ENCODE results near the gene RAB34.
"Not testable (repeated sequence)": the region's sequence is repeated elsewhere in the genome, so short reads cannot be mapped to it uniquely, and the experiment has no call there.

RAB34 gene

DNA sequence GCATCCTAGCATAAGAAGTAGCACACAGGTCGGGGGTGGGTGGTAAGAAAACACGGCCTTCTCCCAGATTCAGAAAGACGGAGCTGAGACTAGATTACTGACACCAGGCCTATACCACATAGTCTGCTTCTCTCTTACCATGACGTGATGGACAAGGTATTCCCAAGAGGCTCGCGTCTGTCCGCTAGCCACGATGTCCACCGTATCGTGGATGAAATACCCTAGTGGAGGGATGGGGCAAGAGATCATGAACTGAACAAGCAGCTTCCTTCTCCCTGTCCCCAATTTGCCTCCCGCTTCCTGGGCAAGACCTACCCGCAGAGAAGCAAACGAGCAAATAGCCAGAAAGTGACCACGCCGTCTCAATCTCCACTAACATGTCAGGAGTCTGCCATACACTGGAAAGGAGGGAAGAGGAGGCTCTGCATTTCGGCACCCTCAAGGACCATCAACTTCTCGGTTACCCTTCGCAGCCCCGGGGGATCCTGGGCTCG lies 7.5 kb upstream of the RAB34 start:
- peaks cover 48% of the 10 kb centered on the region for H3K79me2 ChIP-seq (ENCODE audit: control insufficient read depth, low read length)
- peak overlapping the region; percentile 93 for H3K27ac ChIP-seq (ENCODE audit: low read depth, low read length)
- 0 out of 2 replicates have a peak, but pooled peaks cover 3% of the 10 kb centered on the region for H3K27me3 ChIP-seq (ENCODE audit: control insufficient read depth, low read length)
- no peaks in the 10 kb centered on the region for H3K9me3 ChIP-seq (ENCODE audit: control insufficient read depth, insufficient read depth, low read length)
- H3K4me2 ChIP-seq (ENCODE audit: low read length): peak overlapping the region; percentile 100
- no peak for TF ChIP-seq EZH2phosphoT487 (IDR thresholded peaks at IDR 0.05; ENCODE audit: borderline replicate concordance, low read length)
- TF ChIP-seq, protein P1, sequence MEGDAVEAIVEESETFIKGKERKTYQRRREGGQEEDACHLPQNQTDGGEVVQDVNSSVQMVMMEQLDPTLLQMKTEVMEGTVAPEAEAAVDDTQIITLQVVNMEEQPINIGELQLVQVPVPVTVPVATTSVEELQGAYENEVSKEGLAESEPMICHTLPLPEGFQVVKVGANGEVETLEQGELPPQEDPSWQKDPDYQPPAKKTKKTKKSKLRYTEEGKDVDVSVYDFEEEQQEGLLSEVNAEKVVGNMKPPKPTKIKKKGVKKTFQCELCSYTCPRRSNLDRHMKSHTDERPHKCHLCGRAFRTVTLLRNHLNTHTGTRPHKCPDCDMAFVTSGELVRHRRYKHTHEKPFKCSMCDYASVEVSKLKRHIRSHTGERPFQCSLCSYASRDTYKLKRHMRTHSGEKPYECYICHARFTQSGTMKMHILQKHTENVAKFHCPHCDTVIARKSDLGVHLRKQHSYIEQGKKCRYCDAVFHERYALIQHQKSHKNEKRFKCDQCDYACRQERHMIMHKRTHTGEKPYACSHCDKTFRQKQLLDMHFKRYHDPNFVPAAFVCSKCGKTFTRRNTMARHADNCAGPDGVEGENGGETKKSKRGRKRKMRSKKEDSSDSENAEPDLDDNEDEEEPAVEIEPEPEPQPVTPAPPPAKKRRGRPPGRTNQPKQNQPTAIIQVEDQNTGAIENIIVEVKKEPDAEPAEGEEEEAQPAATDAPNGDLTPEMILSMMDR (IDR thresholded peaks at IDR 0.05; ENCODE audit: low read depth, low read length, poor library complexity, severe bottlenecking): no peak
- peaks cover 22% of the 10 kb centered on the region for H4K20me1 ChIP-seq (ENCODE audit: control insufficient read depth, insufficient read depth, low read depth, low read length)
- peaks cover 56% of the 10 kb centered on the region for H3K36me3 ChIP-seq (ENCODE audit: control insufficient read depth, low read length)
- peaks cover 69% of the 10 kb centered on the region for H3K4me1 ChIP-seq (ENCODE audit: control insufficient read depth, low read length)
- peak overlapping the region; percentile 94 for H3K4me3 ChIP-seq (ENCODE audit: low read length)
- peaks cover 68% of the 10 kb centered on the region for H3F3A ChIP-seq (ENCODE audit: control insufficient read depth, insufficient read depth)
- no peaks in the 10 kb centered on the region for H3K9me2 ChIP-seq (replicated peaks; ENCODE audit: control insufficient read depth, low read length)

DNA sequence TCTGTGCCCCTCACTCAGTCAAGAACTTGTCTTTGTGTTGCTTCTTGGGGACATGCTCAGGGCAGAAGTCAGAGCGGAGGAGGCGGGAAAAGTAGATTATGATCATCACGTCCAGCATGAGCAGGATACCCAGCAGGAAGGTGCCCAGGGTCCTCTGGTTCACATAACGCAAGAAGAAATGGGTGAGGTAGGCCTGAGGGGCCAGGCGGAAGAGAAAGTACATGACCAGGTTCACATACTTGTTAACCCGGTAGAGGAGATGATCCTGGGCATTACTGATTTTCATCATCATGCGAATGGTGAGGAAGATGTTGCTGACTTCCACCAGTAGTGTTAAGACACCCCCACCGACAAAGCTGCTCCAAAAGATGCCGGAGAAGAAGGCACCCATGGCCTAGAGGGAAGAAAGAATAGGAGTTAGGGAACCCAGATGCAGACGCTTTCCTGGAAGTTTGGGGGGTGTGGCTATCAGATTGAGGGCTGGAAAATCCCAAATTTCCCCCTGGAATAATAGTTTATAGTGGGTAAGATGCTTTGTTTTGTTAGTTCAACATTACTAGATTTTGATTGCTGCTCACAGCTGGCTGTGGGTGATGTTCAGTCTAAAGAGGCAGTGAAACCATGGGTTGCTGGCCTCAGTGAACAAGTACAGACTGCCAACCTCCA lies 7.0 kb upstream of the RAB34 start:
- peaks cover 70% of the 10 kb centered on the region for H3F3A ChIP-seq (ENCODE audit: control insufficient read depth, insufficient read depth)
- TF ChIP-seq EZH2phosphoT487 (IDR thresholded peaks at IDR 0.05; ENCODE audit: borderline replicate concordance, low read length): no peak
- TF ChIP-seq, protein P1 (IDR thresholded peaks at IDR 0.05; ENCODE audit: low read depth, low read length, poor library complexity, severe bottlenecking): no peak

DNA sequence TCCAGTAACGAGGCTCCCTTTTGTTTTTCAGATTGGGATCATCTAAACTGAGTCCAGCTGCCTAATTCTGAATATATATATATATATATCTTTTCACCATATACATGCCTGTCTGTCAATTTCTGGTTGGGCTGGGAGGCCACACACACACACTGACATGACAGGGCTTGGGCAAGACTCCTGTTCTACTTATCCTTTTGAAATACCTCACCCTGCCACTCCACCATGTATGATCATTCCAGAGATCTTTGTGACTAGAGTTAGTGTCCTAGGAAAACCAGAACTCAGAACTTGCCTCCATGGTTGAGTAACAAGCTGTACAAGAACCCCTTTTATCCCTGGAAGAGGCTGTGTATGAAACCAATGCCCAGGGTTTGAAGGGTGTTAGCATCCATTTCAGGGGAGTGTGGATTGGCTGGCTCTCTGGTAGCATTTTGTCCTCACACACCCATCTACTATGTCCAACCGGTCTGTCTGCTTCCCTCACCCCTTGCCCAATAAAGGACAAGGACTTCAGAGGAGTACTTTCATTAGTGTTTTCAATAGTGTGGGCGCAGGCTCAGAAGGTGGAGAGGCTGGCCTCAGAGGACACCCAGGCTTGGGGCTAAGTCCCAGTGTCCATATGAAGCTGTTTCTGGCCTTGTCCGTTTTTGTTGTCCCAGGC lies 6.3 kb upstream of the RAB34 start:
- H3K9me3 ChIP-seq (ENCODE audit: control insufficient read depth, insufficient read depth, low read length); H3K9me2 ChIP-seq (replicated peaks; ENCODE audit: control insufficient read depth, low read length); H3K27me3 ChIP-seq (ENCODE audit: control insufficient read depth, low read length): not testable (repeated sequence)
- H3K4me1 ChIP-seq (ENCODE audit: control insufficient read depth, low read length): peaks cover 59% of the 10 kb centered on the region
- H3K79me2 ChIP-seq (ENCODE audit: control insufficient read depth, low read length): peaks cover 50% of the 10 kb centered on the region
- peak overlapping the region; percentile 100 for H3K4me2 ChIP-seq (ENCODE audit: low read length)
- peak overlapping the region; percentile 94 for H3K4me3 ChIP-seq (ENCODE audit: low read length)
- peaks cover 22% of the 10 kb centered on the region for H4K20me1 ChIP-seq (ENCODE audit: control insufficient read depth, insufficient read depth, low read depth, low read length)
- H3F3A ChIP-seq (ENCODE audit: control insufficient read depth, insufficient read depth): peaks cover 67% of the 10 kb centered on the region
- peaks cover 60% of the 10 kb centered on the region for H3K36me3 ChIP-seq (ENCODE audit: control insufficient read depth, low read length)
- peak overlapping the region; percentile 93 for H3K27ac ChIP-seq (ENCODE audit: low read depth, low read length)

More for the DNA sequence above, 7.0 kb upstream of the RAB34 start:
- H3K27ac ChIP-seq (ENCODE audit: low read depth, low read length): peak overlapping the region; percentile 93
- H3K9me3 ChIP-seq (ENCODE audit: control insufficient read depth, insufficient read depth, low read length): no peaks in the 10 kb centered on the region
- peaks cover 50% of the 10 kb centered on the region for H3K79me2 ChIP-seq (ENCODE audit: control insufficient read depth, low read length)
- H4K20me1 ChIP-seq (ENCODE audit: control insufficient read depth, insufficient read depth, low read depth, low read length): peaks cover 22% of the 10 kb centered on the region
- H3K4me2 ChIP-seq (ENCODE audit: low read length): peak overlapping the region; percentile 100
- peaks cover 66% of the 10 kb centered on the region for H3K4me1 ChIP-seq (ENCODE audit: control insufficient read depth, low read length)
- peak overlapping the region; percentile 94 for H3K4me3 ChIP-seq (ENCODE audit: low read length)
- 0 out of 2 replicates have a peak, but pooled peaks cover 3% of the 10 kb centered on the region for H3K27me3 ChIP-seq (ENCODE audit: control insufficient read depth, low read length)
- no peaks in the 10 kb centered on the region for H3K9me2 ChIP-seq (replicated peaks; ENCODE audit: control insufficient read depth, low read length)
- peaks cover 60% of the 10 kb centered on the region for H3K36me3 ChIP-seq (ENCODE audit: control insufficient read depth, low read length)
